Measurements from ENCODE around the gene TMOD1.

DNA sequence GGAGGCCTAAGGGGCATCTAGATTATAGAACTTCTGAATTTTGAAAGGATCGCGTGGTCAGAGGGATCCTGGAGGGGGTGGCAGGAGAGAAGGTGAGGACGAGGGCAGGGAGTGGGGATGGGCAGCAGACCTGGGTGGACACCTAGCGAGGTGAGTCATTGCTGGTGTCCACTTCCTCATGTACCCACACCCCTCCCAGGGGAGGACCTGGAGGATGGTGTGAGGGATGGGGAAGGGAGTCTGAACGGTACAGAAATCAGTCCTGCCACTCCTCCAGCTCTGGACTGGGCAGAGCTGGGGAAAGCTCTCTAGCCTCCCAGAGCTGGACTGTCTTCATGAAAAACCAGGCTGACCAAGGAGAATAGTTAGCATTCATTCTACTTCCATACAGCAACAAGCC is 46.9 kb downstream of the TMOD1 start:
- TF ChIP-seq EZH2 (IDR thresholded peaks at IDR 0.05) = no peak
- TF ChIP-seq, protein P1, sequence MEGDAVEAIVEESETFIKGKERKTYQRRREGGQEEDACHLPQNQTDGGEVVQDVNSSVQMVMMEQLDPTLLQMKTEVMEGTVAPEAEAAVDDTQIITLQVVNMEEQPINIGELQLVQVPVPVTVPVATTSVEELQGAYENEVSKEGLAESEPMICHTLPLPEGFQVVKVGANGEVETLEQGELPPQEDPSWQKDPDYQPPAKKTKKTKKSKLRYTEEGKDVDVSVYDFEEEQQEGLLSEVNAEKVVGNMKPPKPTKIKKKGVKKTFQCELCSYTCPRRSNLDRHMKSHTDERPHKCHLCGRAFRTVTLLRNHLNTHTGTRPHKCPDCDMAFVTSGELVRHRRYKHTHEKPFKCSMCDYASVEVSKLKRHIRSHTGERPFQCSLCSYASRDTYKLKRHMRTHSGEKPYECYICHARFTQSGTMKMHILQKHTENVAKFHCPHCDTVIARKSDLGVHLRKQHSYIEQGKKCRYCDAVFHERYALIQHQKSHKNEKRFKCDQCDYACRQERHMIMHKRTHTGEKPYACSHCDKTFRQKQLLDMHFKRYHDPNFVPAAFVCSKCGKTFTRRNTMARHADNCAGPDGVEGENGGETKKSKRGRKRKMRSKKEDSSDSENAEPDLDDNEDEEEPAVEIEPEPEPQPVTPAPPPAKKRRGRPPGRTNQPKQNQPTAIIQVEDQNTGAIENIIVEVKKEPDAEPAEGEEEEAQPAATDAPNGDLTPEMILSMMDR (IDR thresholded peaks at IDR 0.05) = no peak
